Measurements from ENCODE around the gene HSPA1A. TPM values are rescaled to one million over a fixed set of nuclear protein-coding genes. Genes with fewer than 3 reads are reported as not detected.

The HSPA1A gene
- total and polyA plus RNA-seq, 9 of the 15 experiments (the other 6 are each of a cell fraction or from before 2014, with no cell fraction given) = 2.2 to 273 (median 107) TPM

DNA sequence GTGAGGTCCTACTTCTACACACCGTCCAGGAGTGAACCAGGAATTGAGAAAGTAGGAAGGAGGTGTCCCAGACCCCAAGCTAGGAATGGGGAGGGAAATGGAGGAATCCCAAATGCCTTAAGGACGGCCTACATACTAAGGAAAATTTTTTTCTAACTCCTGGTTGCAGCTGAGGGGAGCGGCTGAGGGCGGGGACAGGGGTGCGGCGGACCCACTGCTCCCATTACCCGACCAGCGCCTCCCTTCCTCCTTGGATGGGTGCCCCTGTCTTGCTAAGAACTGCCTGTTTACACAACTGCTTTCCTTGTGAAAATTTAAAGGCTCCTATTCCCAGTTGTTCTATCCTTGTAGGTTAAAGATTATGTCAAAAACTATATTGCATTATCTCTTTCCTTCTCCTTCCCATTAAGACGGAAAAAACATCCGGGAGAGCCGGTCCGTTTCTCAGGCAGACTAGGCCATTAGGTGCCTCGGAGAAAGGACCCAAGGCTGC is 11.5 kb downstream of the HSPA1A start (continued):
- TF ChIP-seq, protein P1, sequence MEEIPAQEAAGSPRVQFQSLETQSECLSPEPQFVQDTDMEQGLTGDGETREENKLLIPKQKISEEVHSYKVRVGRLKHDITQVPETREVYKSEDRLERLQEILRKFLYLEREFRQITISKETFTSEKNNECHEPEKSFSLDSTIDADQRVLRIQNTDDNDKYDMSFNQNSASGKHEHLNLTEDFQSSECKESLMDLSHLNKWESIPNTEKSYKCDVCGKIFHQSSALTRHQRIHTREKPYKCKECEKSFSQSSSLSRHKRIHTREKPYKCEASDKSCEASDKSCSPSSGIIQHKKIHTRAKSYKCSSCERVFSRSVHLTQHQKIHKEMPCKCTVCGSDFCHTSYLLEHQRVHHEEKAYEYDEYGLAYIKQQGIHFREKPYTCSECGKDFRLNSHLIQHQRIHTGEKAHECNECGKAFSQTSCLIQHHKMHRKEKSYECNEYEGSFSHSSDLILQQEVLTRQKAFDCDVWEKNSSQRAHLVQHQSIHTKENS (CRISPR knock-in tag; IDR thresholded peaks at IDR 0.05) = no peak
- TF ChIP-seq, protein P2, sequence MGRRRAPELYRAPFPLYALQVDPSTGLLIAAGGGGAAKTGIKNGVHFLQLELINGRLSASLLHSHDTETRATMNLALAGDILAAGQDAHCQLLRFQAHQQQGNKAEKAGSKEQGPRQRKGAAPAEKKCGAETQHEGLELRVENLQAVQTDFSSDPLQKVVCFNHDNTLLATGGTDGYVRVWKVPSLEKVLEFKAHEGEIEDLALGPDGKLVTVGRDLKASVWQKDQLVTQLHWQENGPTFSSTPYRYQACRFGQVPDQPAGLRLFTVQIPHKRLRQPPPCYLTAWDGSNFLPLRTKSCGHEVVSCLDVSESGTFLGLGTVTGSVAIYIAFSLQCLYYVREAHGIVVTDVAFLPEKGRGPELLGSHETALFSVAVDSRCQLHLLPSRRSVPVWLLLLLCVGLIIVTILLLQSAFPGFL (CRISPR knock-in tag; IDR thresholded peaks at IDR 0.05) = 0 out of 2 replicates have a peak, but pooled peaks have one; percentile 67
- TF ChIP-seq ASH1L (IDR thresholded peaks at IDR 0.05; ENCODE audit: borderline replicate concordance, low read depth, partially characterized antibody) (no peak), ZBTB1 (CRISPR knock-in tag; IDR thresholded peaks at IDR 0.05; ENCODE audit: borderline replicate concordance, low read depth) (peak; percentile 94), ZBTB7A (IDR thresholded peaks at IDR 0.05; ENCODE audit: borderline replicate concordance, control insufficient read depth, low read depth, low read length) (peak; percentile 95; the same call in 1 of the 2 replicates), OTX1 (CRISPR knock-in tag; IDR thresholded peaks at IDR 0.05) (peak; percentile 87; the same call in 1 of the 2 replicates), ZC3H8 (IDR thresholded peaks at IDR 0.05) (no peak), SMAD4 (CRISPR knock-in tag; conservative IDR thresholded peaks at IDR 0.05) (peak; percentile 66), ELF4 (CRISPR knock-in tag; IDR thresholded peaks at IDR 0.05) (peak; percentile 81; the same call in 1 of the 2 replicates), RBM14 (IDR thresholded peaks at IDR 0.05; ENCODE audit: borderline replicate concordance, insufficient read depth, low read depth, low read length) (no peak), CEBPG (CRISPR knock-in tag; IDR thresholded peaks at IDR 0.05) (0 out of 2 replicates have a peak, but pooled peaks have one; percentile 1), CEBPG (tag; conservative IDR thresholded peaks at IDR 0.05 in 1 of 2, IDR thresholded peaks at IDR 0.05 in 1 of 2) (0 out of 4 replicates have a peak, but pooled peaks of 1 of the 2 experiments have one; percentile 24), KLF16 (IDR thresholded peaks at IDR 0.05) (no peak), KDM4B (IDR thresholded peaks at IDR 0.05; ENCODE audit: borderline replicate concordance in 2 of 2, low read depth in 1 of 2) (no peak), HNRNPLL (IDR thresholded peaks at IDR 0.05; ENCODE audit: low read depth, low read length, poor library complexity, severe bottlenecking) (no peak)
- TF ChIP-seq, protein P3, sequence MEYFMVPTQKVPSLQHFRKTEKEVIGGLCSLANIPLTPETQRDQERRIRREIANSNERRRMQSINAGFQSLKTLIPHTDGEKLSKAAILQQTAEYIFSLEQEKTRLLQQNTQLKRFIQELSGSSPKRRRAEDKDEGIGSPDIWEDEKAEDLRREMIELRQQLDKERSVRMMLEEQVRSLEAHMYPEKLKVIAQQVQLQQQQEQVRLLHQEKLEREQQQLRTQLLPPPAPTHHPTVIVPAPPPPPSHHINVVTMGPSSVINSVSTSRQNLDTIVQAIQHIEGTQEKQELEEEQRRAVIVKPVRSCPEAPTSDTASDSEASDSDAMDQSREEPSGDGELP (CRISPR knock-in tag; IDR thresholded peaks at IDR 0.05; ENCODE audit: borderline replicate concordance) = 0 out of 2 replicates have a peak, but pooled peaks have one; percentile 56
- TF ChIP-seq, protein P4, sequence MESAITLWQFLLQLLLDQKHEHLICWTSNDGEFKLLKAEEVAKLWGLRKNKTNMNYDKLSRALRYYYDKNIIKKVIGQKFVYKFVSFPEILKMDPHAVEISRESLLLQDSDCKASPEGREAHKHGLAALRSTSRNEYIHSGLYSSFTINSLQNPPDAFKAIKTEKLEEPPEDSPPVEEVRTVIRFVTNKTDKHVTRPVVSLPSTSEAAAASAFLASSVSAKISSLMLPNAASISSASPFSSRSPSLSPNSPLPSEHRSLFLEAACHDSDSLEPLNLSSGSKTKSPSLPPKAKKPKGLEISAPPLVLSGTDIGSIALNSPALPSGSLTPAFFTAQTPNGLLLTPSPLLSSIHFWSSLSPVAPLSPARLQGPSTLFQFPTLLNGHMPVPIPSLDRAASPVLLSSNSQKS (CRISPR knock-in tag; IDR thresholded peaks at IDR 0.05) = peak; percentile 86
- TF ChIP-seq, protein P5, sequence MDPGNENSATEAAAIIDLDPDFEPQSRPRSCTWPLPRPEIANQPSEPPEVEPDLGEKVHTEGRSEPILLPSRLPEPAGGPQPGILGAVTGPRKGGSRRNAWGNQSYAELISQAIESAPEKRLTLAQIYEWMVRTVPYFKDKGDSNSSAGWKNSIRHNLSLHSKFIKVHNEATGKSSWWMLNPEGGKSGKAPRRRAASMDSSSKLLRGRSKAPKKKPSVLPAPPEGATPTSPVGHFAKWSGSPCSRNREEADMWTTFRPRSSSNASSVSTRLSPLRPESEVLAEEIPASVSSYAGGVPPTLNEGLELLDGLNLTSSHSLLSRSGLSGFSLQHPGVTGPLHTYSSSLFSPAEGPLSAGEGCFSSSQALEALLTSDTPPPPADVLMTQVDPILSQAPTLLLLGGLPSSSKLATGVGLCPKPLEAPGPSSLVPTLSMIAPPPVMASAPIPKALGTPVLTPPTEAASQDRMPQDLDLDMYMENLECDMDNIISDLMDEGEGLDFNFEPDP (CRISPR knock-in tag; IDR thresholded peaks at IDR 0.05) = 0 out of 2 replicates have a peak, but pooled peaks have one; percentile 10
- TF ChIP-seq, protein P6, sequence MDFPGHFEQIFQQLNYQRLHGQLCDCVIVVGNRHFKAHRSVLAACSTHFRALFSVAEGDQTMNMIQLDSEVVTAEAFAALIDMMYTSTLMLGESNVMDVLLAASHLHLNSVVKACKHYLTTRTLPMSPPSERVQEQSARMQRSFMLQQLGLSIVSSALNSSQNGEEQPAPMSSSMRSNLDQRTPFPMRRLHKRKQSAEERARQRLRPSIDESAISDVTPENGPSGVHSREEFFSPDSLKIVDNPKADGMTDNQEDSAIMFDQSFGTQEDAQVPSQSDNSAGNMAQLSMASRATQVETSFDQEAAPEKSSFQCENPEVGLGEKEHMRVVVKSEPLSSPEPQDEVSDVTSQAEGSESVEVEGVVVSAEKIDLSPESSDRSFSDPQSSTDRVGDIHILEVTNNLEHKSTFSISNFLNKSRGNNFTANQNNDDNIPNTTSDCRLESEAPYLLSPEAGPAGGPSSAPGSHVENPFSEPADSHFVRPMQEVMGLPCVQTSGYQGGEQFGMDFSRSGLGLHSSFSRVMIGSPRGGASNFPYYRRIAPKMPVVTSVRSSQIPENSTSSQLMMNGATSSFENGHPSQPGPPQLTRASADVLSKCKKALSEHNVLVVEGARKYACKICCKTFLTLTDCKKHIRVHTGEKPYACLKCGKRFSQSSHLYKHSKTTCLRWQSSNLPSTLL (IDR thresholded peaks at IDR 0.05) = no peak
